ENCODE data around the gene ACSF2. TPM values are rescaled to one million over a fixed set of nuclear protein-coding genes. Genes with fewer than 3 reads are reported as not detected.
"Not testable (repeated sequence)": the region's sequence is repeated elsewhere in the genome, so short reads cannot be mapped to it uniquely, and the experiment has no call there.

ACSF2 gene
- total and polyA plus RNA-seq, 2 donors from 2014 or later, result 44.4 to 404 TPM

DNA sequence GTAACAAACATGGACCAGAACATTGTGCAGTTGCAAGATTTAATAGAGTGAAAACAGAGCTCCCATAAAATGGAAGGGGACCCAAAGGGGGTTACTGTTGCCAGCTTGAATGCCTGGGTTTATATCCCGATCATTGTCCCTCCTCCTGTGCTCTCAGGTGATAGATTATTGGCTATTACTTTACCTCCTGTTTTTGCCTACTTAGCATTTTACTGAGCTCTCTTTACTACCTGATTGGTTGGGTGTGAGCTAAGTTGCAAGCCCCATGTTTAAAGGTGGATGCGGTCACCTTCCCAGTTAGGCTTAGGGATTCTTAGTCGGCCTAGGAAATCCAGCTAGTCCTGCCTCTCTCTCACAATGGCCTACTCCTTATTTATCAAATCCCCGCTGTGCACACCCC is 20.7 kb upstream of the ACSF2 start:
- DNase-seq; H3K9me3 ChIP-seq (ENCODE audit: control insufficient read depth in 2 of 3, insufficient read depth in 1 of 3, low read length in 3 of 3); H3K27me3 ChIP-seq (ENCODE audit: control insufficient read depth, insufficient read depth, low read length); FAIRE-seq; H3K4me1 ChIP-seq (ENCODE audit: control insufficient read depth in 2 of 3, insufficient read depth in 2 of 3, low read depth in 1 of 3, low read length in 3 of 3); intact Hi-C loops (cut with DNase I); H3K36me3 ChIP-seq (ENCODE audit: control insufficient read depth in 2 of 3, insufficient read depth in 3 of 3, low read length in 3 of 3); H3K4me3 ChIP-seq (ENCODE audit: low read length in 3 of 3); H3K27ac ChIP-seq (ENCODE audit: low read depth in 2 of 2, low read length in 2 of 2); H3K9ac ChIP-seq (ENCODE audit: low read length in 3 of 3): not testable (repeated sequence)

GRCh38 chr17:50406578-50406977 is 19.4 kb upstream of the ACSF2 start:
- DNase-seq, result no peak
- no peaks in the 10 kb centered on the region for H3K27me3 ChIP-seq (ENCODE audit: control insufficient read depth, insufficient read depth, low read length)
- no peak for FAIRE-seq
- H3K4me1 ChIP-seq (ENCODE audit: control insufficient read depth in 2 of 3, insufficient read depth in 2 of 3, low read depth in 1 of 3, low read length in 3 of 3), result no peaks in the 10 kb centered on the region
- no peak for TF ChIP-seq CTCF (IDR thresholded peaks at IDR 0.05; ENCODE audit: borderline replicate concordance, extremely low read depth, insufficient read depth)
- intact Hi-C loops (cut with DNase I), result no loop called here
- no peaks in the 10 kb centered on the region for H3K36me3 ChIP-seq (ENCODE audit: control insufficient read depth in 2 of 3, insufficient read depth in 3 of 3, low read length in 3 of 3)
- H3K9ac ChIP-seq (ENCODE audit: low read length in 3 of 3), result no peak overlapping the region
- no peaks in the 10 kb centered on the region for H3K9me3 ChIP-seq (ENCODE audit: control insufficient read depth in 2 of 3, insufficient read depth in 1 of 3, low read length in 3 of 3)
- no peak overlapping the region for H3K27ac ChIP-seq (ENCODE audit: low read depth in 2 of 2, low read length in 2 of 2)
- H3K4me3 ChIP-seq (ENCODE audit: low read length in 3 of 3), result no peak overlapping the region

DNA sequence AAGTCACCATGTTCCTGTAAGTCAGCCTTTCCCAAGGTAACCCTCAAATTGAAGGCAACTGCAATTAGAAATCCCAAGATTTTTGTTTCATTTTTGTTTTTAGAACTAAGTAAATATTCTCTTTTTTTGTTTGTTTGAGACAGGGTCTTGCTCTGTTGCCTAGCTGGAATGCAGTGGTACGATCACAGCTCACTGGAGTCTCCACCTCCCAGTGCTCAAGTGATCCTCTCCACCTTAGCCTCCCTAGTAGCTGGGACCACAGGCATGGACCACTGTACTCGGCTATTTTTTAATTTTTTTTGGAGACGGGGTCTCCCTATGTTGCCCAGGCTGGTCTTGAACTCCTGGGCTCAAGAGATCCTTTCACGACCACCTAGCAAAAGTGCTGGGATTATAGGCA is 18.1 kb upstream of the ACSF2 start:
- Histone ChIP-seq H3K27ac (ENCODE audit: low read depth in 2 of 2, low read length in 2 of 2) (no peak overlapping the region), H3K4me3 (ENCODE audit: low read length in 3 of 3) (no peak overlapping the region), H3K9ac (ENCODE audit: low read length in 3 of 3) (no peak overlapping the region), H3K27me3 (ENCODE audit: control insufficient read depth, insufficient read depth, low read length) (no peaks in the 10 kb centered on the region), H3K4me1 (ENCODE audit: control insufficient read depth in 2 of 3, insufficient read depth in 2 of 3, low read depth in 1 of 3, low read length in 3 of 3) (no peaks in the 10 kb centered on the region), H3K9me3 (ENCODE audit: control insufficient read depth in 2 of 3, insufficient read depth in 1 of 3, low read length in 3 of 3) (no peaks in the 10 kb centered on the region), H3K36me3 (ENCODE audit: control insufficient read depth in 2 of 3, insufficient read depth in 3 of 3, low read length in 3 of 3) (no peaks in the 10 kb centered on the region)
- DNase-seq (no peak), FAIRE-seq (no peak)
- TF ChIP-seq CTCF (IDR thresholded peaks at IDR 0.05; ENCODE audit: borderline replicate concordance, extremely low read depth, insufficient read depth), result no peak
- intact Hi-C loops (cut with DNase I), result no loop called here

DNA sequence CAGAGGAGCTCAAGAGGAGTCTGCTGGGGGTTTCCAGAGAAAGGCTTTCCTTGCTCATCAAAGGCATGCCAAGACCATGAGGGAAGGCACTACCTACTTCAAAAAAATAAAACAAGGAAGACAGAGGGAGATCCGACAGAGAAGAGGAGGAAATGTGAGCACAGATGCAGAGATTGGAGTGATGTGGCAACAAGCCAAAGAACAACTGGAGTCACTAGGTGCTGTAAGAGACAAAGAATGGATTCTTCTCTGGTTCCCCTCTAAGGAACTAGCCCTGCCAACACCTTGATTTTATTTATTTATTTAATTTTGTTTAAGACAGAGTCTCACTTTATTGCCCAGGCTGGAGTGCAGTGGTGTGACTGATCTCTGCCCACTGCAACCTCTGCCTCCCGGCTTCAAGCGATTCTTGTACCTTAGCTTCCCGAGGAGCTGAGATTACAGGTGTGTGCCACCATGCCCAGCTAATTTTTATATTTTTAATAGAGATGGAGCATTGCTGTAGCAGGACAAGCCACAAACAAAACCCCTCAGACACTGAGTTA is 13.8 kb upstream of the ACSF2 start:
- no peak for FAIRE-seq
- DNase-seq, result no peak
- no peak overlapping the region for H3K27ac ChIP-seq (ENCODE audit: low read depth in 2 of 2, low read length in 2 of 2)

More for the DNA sequence above, 13.8 kb upstream of the ACSF2 start:
- intact Hi-C loops (cut with DNase I), result no loop called here
- H3K4me1 ChIP-seq (ENCODE audit: control insufficient read depth in 2 of 3, insufficient read depth in 2 of 3, low read depth in 1 of 3, low read length in 3 of 3), result no peaks in the 10 kb centered on the region
- H3K9ac ChIP-seq (ENCODE audit: low read length in 3 of 3), result no peak overlapping the region
- H3K9me3 ChIP-seq (ENCODE audit: control insufficient read depth in 2 of 3, insufficient read depth in 1 of 3, low read length in 3 of 3), result no peaks in the 10 kb centered on the region
- no peaks in the 10 kb centered on the region for H3K36me3 ChIP-seq (ENCODE audit: control insufficient read depth in 2 of 3, insufficient read depth in 3 of 3, low read length in 3 of 3)
- no peak overlapping the region for H3K4me3 ChIP-seq (ENCODE audit: low read length in 3 of 3)
- TF ChIP-seq CTCF (IDR thresholded peaks at IDR 0.05; ENCODE audit: borderline replicate concordance, extremely low read depth, insufficient read depth), result no peak
- no peaks in the 10 kb centered on the region for H3K27me3 ChIP-seq (ENCODE audit: control insufficient read depth, insufficient read depth, low read length)

Measured in kidney (tissue), 14 donors.